Keratinocyte (primary cell): ENCODE results near the gene ARID1B.

Source experiments
- EZH2 ChIP-seq: IDR thresholded peaks from one replicate; pipeline ENCODE4 v1.6.1; 2012; ENCODE audit warnings: inconsistent platforms, mild to moderate bottlenecking, low read length, moderate library complexity
- TF ChIP-seq, protein P1 (sequence below), 3 experiments: IDR thresholded peaks in 1 of 3; conservative IDR thresholded peaks in 1 of 3; optimal IDR thresholded peaks in 1 of 3; 2 replicates in 2 of 3; 3 replicates in 1 of 3; pipeline versions ENCODE3 to v1.5.1; 2011; ENCODE audit warnings: low read length in 3 of 3, mild to moderate bottlenecking in 3 of 3, moderate library complexity in 2 of 3, control low read depth in 1 of 3, inconsistent platforms in 1 of 3; ENCODE audit not compliant: insufficient read depth in 2 of 3; ENCODE audit errors: extremely low read depth in 1 of 3

DNA sequence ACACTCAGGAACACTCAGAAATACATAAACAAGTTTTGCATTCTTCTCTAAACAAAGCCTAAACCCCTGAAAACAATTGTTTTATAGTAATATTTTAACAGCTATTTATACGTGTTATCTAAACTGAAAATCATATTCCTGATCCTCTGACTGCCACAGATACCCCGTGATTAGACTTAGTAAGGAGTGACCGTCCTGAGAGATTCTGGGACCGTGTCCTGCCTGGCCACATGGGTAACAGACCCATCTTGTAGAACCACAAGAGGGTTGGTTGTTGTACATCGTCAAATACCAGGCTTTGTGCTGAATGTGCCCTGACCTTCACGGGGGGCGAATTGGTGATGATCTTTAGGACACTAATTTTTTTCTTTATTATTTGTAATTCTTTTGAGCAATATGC is 331.7 kb downstream of the ARID1B start:
- TF ChIP-seq, protein P1, sequence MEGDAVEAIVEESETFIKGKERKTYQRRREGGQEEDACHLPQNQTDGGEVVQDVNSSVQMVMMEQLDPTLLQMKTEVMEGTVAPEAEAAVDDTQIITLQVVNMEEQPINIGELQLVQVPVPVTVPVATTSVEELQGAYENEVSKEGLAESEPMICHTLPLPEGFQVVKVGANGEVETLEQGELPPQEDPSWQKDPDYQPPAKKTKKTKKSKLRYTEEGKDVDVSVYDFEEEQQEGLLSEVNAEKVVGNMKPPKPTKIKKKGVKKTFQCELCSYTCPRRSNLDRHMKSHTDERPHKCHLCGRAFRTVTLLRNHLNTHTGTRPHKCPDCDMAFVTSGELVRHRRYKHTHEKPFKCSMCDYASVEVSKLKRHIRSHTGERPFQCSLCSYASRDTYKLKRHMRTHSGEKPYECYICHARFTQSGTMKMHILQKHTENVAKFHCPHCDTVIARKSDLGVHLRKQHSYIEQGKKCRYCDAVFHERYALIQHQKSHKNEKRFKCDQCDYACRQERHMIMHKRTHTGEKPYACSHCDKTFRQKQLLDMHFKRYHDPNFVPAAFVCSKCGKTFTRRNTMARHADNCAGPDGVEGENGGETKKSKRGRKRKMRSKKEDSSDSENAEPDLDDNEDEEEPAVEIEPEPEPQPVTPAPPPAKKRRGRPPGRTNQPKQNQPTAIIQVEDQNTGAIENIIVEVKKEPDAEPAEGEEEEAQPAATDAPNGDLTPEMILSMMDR (optimal IDR thresholded peaks at IDR 0.05 in 1 of 3, IDR thresholded peaks at IDR 0.05 in 1 of 3, conservative IDR thresholded peaks at IDR 0.05 in 1 of 3; ENCODE audit: extremely low read depth in 1 of 3, insufficient read depth in 2 of 3, low read length in 3 of 3): no peak
- no peak for TF ChIP-seq EZH2
